ENCODE results near the gene KLK11.
A peak's percentile ranks its signal among the peaks of the same experiment; 100 is the strongest.

Gene KLK11

GRCh38 chr19:51022526-51022925 is 3.9 kb downstream of the KLK11 start:
- Mint-ChIP-seq H3K27ac (no peak overlapping the region), H3K27me3 (ENCODE audit: low read depth) (peaks cover 31% of the 10 kb centered on the region), H3K4me3 (no peak overlapping the region), H3K4me1 (ENCODE audit: low read depth) (peaks cover 2% of the 10 kb centered on the region), H3K36me3 (ENCODE audit: low read depth) (peaks cover 2% of the 10 kb centered on the region), H3K9me3 (no peaks in the 10 kb centered on the region)
- DNase-seq (ENCODE audit: low spot score): no peak

DNA sequence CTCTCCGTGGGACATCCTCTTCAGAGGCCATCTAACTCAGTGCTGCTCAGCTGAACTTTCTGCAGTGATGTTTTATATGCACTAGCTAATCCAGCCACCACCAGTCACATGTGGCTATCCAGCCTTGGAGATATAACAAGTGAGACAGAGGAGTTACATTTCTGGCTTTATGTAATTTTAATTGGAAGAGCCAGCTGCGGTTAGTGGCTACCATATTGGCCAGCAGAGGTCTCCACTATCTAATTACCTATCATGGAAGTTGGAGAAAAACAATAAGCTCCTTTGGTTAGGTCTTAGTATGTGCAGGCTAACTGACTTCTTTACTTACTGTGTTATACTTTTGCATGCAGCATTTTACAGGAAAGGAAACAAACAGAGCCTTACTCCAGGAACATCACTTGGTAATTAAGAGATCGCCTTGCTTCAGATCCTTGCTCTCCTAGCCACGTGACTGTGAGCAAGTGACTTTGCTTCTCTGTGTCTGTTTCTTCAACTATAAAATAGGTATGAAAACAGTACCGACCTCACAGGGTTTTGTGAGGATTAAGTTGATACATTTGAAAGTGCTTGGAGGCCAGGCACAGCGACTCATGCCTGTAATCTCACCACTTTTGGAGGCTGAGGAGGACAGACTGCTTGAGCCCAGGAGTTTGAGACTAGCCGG is 5.3 kb downstream of the KLK11 start:
- Mint-ChIP-seq H3K4me3 (no peak overlapping the region), H3K4me1 (ENCODE audit: low read depth) (peaks cover 2% of the 10 kb centered on the region), H3K27me3 (ENCODE audit: low read depth) (peaks cover 40% of the 10 kb centered on the region)

DNA sequence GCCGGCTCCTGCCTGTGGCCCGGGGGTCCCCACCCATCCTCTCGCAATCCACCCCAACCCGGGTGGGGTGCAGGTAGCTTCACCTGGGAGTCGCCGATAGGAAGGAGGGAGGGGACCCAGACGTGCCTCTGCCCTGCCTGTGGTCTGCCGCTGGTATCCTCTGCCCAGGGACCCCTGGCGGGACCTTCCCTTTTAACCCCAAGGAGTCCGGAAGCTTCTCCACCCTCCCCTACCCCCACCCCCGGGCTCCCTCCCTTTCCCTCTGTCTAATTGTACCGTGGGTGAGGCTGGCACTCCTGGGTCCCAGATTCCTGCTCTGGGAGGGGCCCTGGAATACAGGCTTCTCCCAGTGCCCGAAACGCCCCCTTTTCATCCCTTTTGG is 6.9 kb downstream of the KLK11 start, which contains the start of gene KLK10:
TSS of gene KLK10 (minus strand) at position 166 of the 382 bp plus-strand sequence. CDS start 579 bp downstream, outside the sequence.
- H3K9me3 Mint-ChIP-seq: no peaks in the 10 kb centered on the region
- H3K27ac Mint-ChIP-seq: no peak within 1 kb of the TSS
- peaks cover 3% of the 10 kb centered on the region for H3K4me1 Mint-ChIP-seq (ENCODE audit: low read depth)
- H3K36me3 Mint-ChIP-seq (ENCODE audit: low read depth): peaks cover 2% of the 10 kb centered on the region
- peak within 1 kb of the TSS; percentile 14 for H3K4me3 Mint-ChIP-seq
- no peak for DNase-seq (ENCODE audit: low spot score)
- peaks cover 50% of the 10 kb centered on the region for H3K27me3 Mint-ChIP-seq (ENCODE audit: low read depth)

More for the DNA sequence above, 5.3 kb downstream of the KLK11 start:
- Mint-ChIP-seq H3K36me3 (ENCODE audit: low read depth) (peaks cover 2% of the 10 kb centered on the region), H3K9me3 (no peaks in the 10 kb centered on the region), H3K27ac (no peak overlapping the region)
- DNase-seq (ENCODE audit: low spot score): no peak

- peaks cover 9% of the 10 kb centered on the region for H3K4me1 Mint-ChIP-seq (ENCODE audit: low read depth)
- H3K27me3 Mint-ChIP-seq (ENCODE audit: low read depth): peaks cover 54% of the 10 kb centered on the region
- peak overlapping the region; percentile 14 for H3K4me3 Mint-ChIP-seq
- H3K27ac Mint-ChIP-seq: no peak overlapping the region
- no peaks in the 10 kb centered on the region for H3K9me3 Mint-ChIP-seq
- H3K36me3 Mint-ChIP-seq (ENCODE audit: low read depth): peaks cover 2% of the 10 kb centered on the region
- DNase-seq (ENCODE audit: low spot score): no peak
Measured at GRCh38 chr19:51018745-51019543, 7.5 kb downstream of the KLK11 start.

GRCh38 chr19:51016798-51017683 is 9.4 kb downstream of the KLK11 start:
- Mint-ChIP-seq H3K27ac (no peak overlapping the region), H3K4me3 (no peak overlapping the region)

GRCh38 chr19:51015691-51016267 is 10.6 kb downstream of the KLK11 start:
- Mint-ChIP-seq H3K27me3 (ENCODE audit: low read depth) (peaks cover 50% of the 10 kb centered on the region), H3K27ac (no peak overlapping the region)

More at GRCh38 chr19:51016798-51017683, 9.4 kb downstream of the KLK11 start:
- Mint-ChIP-seq H3K4me1 (ENCODE audit: low read depth) (peaks cover 11% of the 10 kb centered on the region), H3K36me3 (ENCODE audit: low read depth) (peaks cover 2% of the 10 kb centered on the region), H3K9me3 (no peaks in the 10 kb centered on the region), H3K27me3 (ENCODE audit: low read depth) (peaks cover 53% of the 10 kb centered on the region)
- DNase-seq (ENCODE audit: low spot score): no peak

GRCh38 chr19:51014242-51014641 is 12.2 kb downstream of the KLK11 start:
- DNase-seq (ENCODE audit: low spot score): no peak
- Mint-ChIP-seq H3K27ac (no peak overlapping the region), H3K4me1 (ENCODE audit: low read depth) (peaks cover 9% of the 10 kb centered on the region), H3K9me3 (no peaks in the 10 kb centered on the region), H3K27me3 (ENCODE audit: low read depth) (peaks cover 41% of the 10 kb centered on the region), H3K4me3 (no peak overlapping the region), H3K36me3 (ENCODE audit: low read depth) (peaks cover 2% of the 10 kb centered on the region)

More at GRCh38 chr19:51015691-51016267, 10.6 kb downstream of the KLK11 start:
- Mint-ChIP-seq H3K36me3 (ENCODE audit: low read depth) (peaks cover 2% of the 10 kb centered on the region), H3K4me3 (no peak overlapping the region), H3K9me3 (no peaks in the 10 kb centered on the region), H3K4me1 (ENCODE audit: low read depth) (peaks cover 11% of the 10 kb centered on the region)
- no peak for DNase-seq (ENCODE audit: low spot score)

DNA sequence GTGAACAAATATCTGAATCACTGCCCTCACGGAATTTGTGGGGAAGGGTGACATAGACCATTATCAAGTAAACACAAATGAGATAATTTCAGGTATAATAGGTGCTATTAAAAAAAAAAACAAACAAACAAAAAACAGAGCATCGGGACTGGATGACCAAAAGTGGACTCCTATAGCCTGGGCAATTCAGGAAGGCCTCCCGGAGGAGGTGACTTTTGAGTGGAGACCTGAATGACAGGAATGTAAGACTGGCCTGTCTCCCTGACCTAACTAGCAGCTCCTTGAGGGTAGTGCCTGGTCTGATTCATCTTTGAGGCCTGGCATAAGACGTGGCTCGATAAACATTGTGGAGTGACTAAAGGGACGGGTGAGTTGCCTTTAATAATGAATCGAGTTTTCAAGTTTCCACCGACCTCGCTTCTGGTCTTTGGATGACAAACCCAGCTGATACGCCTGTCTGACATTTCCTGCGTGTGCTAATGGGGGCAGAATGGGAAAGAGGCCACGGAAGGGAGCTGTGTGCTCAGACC is 13.7 kb downstream of the KLK11 start:
- Mint-ChIP-seq H3K27me3 (ENCODE audit: low read depth) (peaks cover 32% of the 10 kb centered on the region), H3K4me1 (ENCODE audit: low read depth) (peaks cover 9% of the 10 kb centered on the region), H3K9me3 (no peaks in the 10 kb centered on the region), H3K4me3 (no peak overlapping the region), H3K27ac (no peak overlapping the region), H3K36me3 (ENCODE audit: low read depth) (no peaks in the 10 kb centered on the region)
- no peak for DNase-seq (ENCODE audit: low spot score)

GRCh38 chr19:51010066-51010795 is 16.2 kb downstream of the KLK11 start:
- Mint-ChIP-seq H3K9me3 (no peaks in the 10 kb centered on the region), H3K27me3 (ENCODE audit: low read depth) (peaks cover 11% of the 10 kb centered on the region), H3K4me3 (no peak overlapping the region), H3K27ac (no peak overlapping the region), H3K36me3 (ENCODE audit: low read depth) (no peaks in the 10 kb centered on the region), H3K4me1 (ENCODE audit: low read depth) (peaks cover 9% of the 10 kb centered on the region)
- no peak for DNase-seq (ENCODE audit: low spot score)

GRCh38 chr19:51009061-51009891 is 17.1 kb downstream of the KLK11 start:
- Mint-ChIP-seq H3K27ac (no peak overlapping the region), H3K4me1 (ENCODE audit: low read depth) (peaks cover 5% of the 10 kb centered on the region), H3K27me3 (ENCODE audit: low read depth) (peaks cover 3% of the 10 kb centered on the region), H3K4me3 (no peak overlapping the region), H3K36me3 (ENCODE audit: low read depth) (no peaks in the 10 kb centered on the region), H3K9me3 (no peaks in the 10 kb centered on the region)
- DNase-seq (ENCODE audit: low spot score): no peak

DNA sequence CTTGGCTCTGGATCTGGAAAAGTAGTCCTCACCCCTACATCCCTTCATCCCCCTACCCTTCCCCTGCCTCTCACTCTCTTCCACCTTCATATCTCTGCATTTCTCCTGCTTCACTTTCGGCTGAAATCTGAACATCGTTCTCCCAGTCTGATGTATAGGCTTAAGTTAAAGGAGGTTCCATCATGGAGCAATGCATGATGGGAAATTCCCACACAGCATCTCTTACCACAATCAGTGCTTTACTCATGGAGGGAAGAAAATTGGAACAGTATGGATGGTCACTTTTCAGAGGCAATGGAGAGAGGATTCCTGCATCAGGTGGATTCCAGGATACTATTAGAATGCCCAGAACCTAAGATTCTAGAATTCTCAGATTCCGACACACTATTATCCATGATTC is 18.9 kb downstream of the KLK11 start:
- no peaks in the 10 kb centered on the region for H3K36me3 Mint-ChIP-seq (ENCODE audit: low read depth)
- no peaks in the 10 kb centered on the region for H3K4me1 Mint-ChIP-seq (ENCODE audit: low read depth)
- no peak overlapping the region for H3K4me3 Mint-ChIP-seq
- H3K27me3 Mint-ChIP-seq (ENCODE audit: low read depth): peaks cover 2% of the 10 kb centered on the region
- no peaks in the 10 kb centered on the region for H3K9me3 Mint-ChIP-seq
- DNase-seq (ENCODE audit: low spot score): no peak
- no peak overlapping the region for H3K27ac Mint-ChIP-seq

- H3K9me3 Mint-ChIP-seq: no peaks in the 10 kb centered on the region
Measured at GRCh38 chr19:51006406-51006805, 20.0 kb downstream of the KLK11 start.

More at GRCh38 chr19:51006406-51006805, 20.0 kb downstream of the KLK11 start:
- Mint-ChIP-seq H3K27ac (no peak overlapping the region), H3K4me3 (no peak overlapping the region), H3K36me3 (ENCODE audit: low read depth) (no peaks in the 10 kb centered on the region), H3K4me1 (ENCODE audit: low read depth) (no peaks in the 10 kb centered on the region), H3K27me3 (ENCODE audit: low read depth) (no peaks in the 10 kb centered on the region)
- no peak for DNase-seq (ENCODE audit: low spot score)

Measured in T-helper 2 cell treated with Interferon-gamma antibody and Interleukin-4, amounts not matched to agents 5 μg/mL and 100 μg/mL, for 36 hours (primary cell).